ENCODE measurements around the gene IL1R2.

GRCh38 chr2:102002228-102002627 lies 10.5 kb downstream of the IL1R2 start:
- no peak for TF ChIP-seq EZH2phosphoT487 (IDR thresholded peaks at IDR 0.05; ENCODE audit: insufficient read depth, low read depth)
- TF ChIP-seq EZH2 (IDR thresholded peaks at IDR 0.05; ENCODE audit: insufficient read depth, poor library complexity, severe bottlenecking), result no peak
